Vagina (tissue), 2 donors: Measurements from ENCODE around the gene MYO7B.

Source experiments
- CTCF ChIP-seq, 3 experiments: fragments of 450-650 bp in 2 of 3; fragments of 200-600 bp in 1 of 3; sonication (generic) in 1 of 3; IDR thresholded peaks; one replicate each; pipeline ENCODE4 v1.5.1; 2017 to 2019; ENCODE audit warnings: antibody characterized with exemption in 3 of 3, mild to moderate bottlenecking in 2 of 3, moderate library complexity in 2 of 3
- POLR2A ChIP-seq, 2 donors: fragments of 450-650 bp; IDR thresholded peaks; one replicate each; pipeline ENCODE4 v1.6.1; 2017; ENCODE audit warnings: antibody characterized with exemption in 2 of 2, mild to moderate bottlenecking in 2 of 2, moderate library complexity in 2 of 2

GRCh38 chr2:127648321-127648720 is 112.8 kb downstream of the MYO7B start:
- TF ChIP-seq POLR2A (IDR thresholded peaks at IDR 0.05), result no peak
- no peak for TF ChIP-seq CTCF (IDR thresholded peaks at IDR 0.05)
